ENCODE measurements around the gene SLC25A44.

The SLC25A44 gene, protein sequence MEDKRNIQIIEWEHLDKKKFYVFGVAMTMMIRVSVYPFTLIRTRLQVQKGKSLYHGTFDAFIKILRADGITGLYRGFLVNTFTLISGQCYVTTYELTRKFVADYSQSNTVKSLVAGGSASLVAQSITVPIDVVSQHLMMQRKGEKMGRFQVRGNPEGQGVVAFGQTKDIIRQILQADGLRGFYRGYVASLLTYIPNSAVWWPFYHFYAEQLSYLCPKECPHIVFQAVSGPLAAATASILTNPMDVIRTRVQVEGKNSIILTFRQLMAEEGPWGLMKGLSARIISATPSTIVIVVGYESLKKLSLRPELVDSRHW

DNA sequence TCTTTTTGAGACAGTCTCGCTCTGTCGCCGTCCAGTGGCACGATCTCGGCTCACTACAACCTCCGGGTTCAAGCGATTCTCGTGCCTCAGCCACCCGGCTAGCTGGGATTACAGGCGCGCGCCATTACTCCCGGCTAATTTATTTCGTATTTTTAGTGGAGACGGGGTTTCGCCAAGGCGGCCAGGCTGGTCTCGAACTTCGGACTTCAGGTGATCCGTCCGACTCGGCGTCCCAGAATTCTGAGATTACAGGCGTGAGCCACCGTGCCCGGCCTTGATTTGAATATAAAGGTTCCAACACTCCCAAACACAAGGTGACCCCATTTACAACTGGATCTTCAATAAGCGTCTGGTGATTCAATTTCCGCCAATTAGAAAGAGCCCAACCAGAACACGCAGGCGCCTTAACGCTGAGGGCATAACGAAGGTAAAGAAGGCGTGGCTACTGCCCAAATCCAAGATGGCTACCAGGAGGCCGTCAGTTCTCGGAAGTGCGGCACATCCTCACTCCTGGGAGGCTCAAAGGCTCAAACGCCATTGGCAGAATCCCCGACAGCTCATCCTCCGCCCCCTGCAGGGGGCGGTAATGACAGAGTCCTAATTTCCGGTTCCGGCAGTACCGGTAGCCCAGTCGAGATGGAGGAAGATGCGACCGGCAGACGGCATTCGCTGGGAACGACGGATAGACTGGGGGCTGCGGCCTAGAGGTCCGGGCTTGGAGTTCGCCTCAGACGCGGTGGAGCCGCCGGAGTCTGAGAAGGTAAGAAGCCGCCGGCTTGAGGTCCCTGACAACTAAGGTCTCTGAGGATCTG lies at the start of gene SLC25A44:
Gene SLC25A44, plus strand, starts transcription at position 617 of the 812 bp plus-strand sequence. CDS start 5,744 bp downstream, outside the sequence.
- in situ Hi-C loops (cut with MboI; ENCODE audit: low sequenced_read_pairs, unreplicated experiment) = no loop called here
- DNase-seq (ENCODE audit: low spot score) = peak; percentile 95
- TF ChIP-seq, protein P1, sequence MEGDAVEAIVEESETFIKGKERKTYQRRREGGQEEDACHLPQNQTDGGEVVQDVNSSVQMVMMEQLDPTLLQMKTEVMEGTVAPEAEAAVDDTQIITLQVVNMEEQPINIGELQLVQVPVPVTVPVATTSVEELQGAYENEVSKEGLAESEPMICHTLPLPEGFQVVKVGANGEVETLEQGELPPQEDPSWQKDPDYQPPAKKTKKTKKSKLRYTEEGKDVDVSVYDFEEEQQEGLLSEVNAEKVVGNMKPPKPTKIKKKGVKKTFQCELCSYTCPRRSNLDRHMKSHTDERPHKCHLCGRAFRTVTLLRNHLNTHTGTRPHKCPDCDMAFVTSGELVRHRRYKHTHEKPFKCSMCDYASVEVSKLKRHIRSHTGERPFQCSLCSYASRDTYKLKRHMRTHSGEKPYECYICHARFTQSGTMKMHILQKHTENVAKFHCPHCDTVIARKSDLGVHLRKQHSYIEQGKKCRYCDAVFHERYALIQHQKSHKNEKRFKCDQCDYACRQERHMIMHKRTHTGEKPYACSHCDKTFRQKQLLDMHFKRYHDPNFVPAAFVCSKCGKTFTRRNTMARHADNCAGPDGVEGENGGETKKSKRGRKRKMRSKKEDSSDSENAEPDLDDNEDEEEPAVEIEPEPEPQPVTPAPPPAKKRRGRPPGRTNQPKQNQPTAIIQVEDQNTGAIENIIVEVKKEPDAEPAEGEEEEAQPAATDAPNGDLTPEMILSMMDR (IDR thresholded peaks at IDR 0.05; ENCODE audit: borderline replicate concordance, control extremely low read depth, extremely low read depth, insufficient read depth, missing control alignments) = peak; percentile 45

DNA sequence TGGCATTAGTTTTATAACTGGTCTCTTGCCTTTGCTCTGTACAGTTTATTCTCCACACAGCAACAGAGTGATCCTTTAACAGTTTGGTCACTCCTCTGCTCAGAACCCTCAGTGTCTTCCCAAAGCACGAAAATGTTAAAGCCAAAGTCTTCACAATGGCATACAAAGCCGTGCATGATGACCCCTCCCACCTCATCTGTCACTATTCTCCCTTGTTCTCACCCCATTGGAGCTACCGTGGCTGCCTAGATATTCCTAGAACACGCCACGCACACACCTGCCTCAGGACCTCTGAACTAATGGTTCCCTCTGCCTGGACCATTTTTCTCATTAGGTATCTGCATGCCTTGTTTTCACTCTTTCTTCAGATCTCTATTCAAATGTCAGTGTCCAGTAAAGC lies 49.2 kb upstream of the SLC25A44 start:
- no peak for DNase-seq (ENCODE audit: low spot score)
- TF ChIP-seq, protein P1 (IDR thresholded peaks at IDR 0.05; ENCODE audit: borderline replicate concordance, control extremely low read depth, extremely low read depth, insufficient read depth, missing control alignments) = no peak

DNA sequence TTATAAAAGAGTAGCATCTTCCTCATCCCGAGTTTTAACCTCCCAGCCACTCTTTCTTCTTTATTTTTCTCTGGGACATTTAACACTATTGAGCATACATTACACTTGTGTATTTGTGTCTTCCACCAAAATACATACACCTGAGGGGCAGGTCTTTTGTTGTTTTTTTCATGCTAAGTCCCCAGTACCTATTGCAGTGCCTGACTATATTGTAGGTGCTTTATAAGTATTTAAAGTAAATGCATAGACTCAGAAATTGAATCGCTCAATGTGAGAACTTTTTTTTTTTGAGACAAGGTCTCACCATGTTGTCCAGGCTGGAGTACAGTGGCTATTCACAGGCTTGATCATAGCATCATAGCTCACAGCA lies 48.3 kb upstream of the SLC25A44 start:
- in situ Hi-C loops (cut with MboI; ENCODE audit: low sequenced_read_pairs, unreplicated experiment) = no loop called here
- TF ChIP-seq, protein P1 (IDR thresholded peaks at IDR 0.05; ENCODE audit: borderline replicate concordance, control extremely low read depth, extremely low read depth, insufficient read depth, missing control alignments) = no peak
- no peak for DNase-seq (ENCODE audit: low spot score)

More for the DNA sequence above, 49.2 kb upstream of the SLC25A44 start:
- in situ Hi-C loops (cut with MboI; ENCODE audit: low sequenced_read_pairs, unreplicated experiment) = loop anchor here (5.0 kb wide), 1 partner anchor 78 kb away; no protein-coding TSS in a partner anchor

DNA sequence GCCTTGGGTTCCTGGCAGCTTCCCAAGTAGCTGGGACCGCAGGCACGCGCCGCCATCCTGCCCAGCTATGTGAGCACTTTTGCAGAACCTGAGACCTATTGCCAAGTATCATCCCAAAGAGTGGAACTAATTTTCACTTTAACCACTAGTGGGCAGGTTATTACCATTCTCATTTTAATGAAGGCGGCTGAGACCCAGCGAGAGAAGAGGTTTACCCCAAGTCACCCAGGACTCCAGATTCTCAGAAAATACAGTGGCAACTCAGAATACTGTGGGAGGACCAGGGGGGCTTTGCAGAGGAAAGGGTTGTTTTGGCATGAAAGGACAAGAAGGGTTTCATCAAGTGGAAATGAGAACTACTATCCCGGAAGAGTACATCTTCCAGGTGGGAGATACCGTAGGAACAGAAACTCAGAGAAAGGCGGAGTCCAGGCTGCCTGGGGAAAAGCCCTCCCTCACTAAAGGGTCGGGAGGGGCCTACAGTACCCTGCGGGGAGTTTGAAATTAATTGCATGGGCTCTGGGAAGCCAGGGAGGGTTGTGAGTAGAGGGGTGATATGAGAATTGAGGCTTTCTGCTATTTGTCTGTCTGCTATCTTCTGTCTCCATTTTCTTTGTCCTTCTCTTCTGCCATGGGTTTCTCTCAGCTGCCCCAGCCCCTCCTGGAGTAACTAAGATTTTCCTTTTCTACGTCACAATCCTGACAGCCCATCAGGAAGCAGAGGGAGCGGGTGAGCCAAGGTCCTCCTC lies 47.7 kb upstream of the SLC25A44 start:
- in situ Hi-C loops (cut with MboI; ENCODE audit: low sequenced_read_pairs, unreplicated experiment) = no loop called here
- DNase-seq (ENCODE audit: low spot score) = peak; percentile 82
- TF ChIP-seq, protein P1 (IDR thresholded peaks at IDR 0.05; ENCODE audit: borderline replicate concordance, control extremely low read depth, extremely low read depth, insufficient read depth, missing control alignments) = peak; percentile 54

DNA sequence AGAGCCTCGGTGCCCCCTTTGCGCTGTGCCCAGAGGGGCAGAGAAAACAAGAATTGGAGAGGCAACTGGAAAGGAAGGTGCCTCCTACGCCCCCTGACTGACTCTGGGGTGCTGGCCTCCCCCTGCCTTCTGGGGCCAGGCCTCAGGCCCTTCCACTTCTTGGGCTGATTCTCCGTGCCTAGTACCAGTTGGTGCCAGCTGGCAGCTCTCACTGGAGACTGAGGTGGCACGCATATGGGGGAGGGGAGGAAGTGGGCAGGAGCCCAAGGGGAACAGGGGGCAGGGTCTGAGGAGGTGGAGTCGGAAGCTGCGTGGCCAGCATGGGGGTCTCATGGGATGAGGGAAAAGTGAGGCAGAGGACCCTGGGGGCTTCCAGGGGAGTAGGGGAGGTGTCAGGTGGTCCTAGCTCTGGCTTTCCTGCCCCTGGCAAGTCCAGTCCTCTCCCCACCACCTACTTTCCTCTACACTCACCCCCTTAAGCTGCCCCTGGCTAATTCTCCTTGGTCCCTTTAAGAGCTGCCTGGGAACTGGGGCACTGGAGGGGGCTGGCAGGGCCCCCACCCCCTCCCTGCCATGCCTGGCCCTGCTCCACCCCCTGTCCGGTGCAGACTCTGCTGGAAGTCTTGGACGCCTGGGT lies 47.0 kb upstream of the SLC25A44 start:
- in situ Hi-C loops (cut with MboI; ENCODE audit: low sequenced_read_pairs, unreplicated experiment) = no loop called here
- no peak for DNase-seq (ENCODE audit: low spot score)
- TF ChIP-seq, protein P1 (IDR thresholded peaks at IDR 0.05; ENCODE audit: borderline replicate concordance, control extremely low read depth, extremely low read depth, insufficient read depth, missing control alignments) = no peak

DNA sequence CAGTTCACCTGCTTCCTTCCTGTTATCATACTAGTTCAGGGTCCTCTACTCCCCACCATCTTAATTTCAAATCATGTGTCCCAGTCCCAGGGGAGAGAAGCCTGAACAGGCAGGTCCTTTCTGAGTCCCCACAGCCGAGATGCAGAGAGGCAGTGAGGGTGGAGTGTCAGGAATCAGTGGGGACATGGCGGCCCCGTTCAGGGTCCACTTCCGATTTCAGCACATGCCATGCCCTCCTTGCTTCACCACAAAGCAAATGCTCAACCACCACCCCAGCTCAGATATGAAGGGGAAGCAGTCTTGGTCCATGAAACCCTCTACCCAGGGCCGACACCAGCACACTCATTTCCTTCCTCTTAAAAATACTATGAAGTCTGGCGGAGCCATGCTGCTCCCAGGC lies 45.7 kb upstream of the SLC25A44 start:
- DNase-seq (ENCODE audit: low spot score) = no peak
- in situ Hi-C loops (cut with MboI; ENCODE audit: low sequenced_read_pairs, unreplicated experiment) = no loop called here
- TF ChIP-seq, protein P1 (IDR thresholded peaks at IDR 0.05; ENCODE audit: borderline replicate concordance, control extremely low read depth, extremely low read depth, insufficient read depth, missing control alignments) = no peak

Data from GM13976 (cell line).